Measurements from ENCODE around the gene ANAPC1. TPM values are rescaled to one million over a fixed set of nuclear protein-coding genes. Genes with fewer than 3 reads are reported as not detected.
A peak's percentile ranks its signal among the peaks of the same experiment; 100 is the strongest.

ANAPC1 gene
- total and polyA plus RNA-seq, 10 of the 15 experiments (the other 5 are each of a cell fraction or from before 2014, with no cell fraction given) = 10.0 to 108 (median 53.6) TPM

DNA sequence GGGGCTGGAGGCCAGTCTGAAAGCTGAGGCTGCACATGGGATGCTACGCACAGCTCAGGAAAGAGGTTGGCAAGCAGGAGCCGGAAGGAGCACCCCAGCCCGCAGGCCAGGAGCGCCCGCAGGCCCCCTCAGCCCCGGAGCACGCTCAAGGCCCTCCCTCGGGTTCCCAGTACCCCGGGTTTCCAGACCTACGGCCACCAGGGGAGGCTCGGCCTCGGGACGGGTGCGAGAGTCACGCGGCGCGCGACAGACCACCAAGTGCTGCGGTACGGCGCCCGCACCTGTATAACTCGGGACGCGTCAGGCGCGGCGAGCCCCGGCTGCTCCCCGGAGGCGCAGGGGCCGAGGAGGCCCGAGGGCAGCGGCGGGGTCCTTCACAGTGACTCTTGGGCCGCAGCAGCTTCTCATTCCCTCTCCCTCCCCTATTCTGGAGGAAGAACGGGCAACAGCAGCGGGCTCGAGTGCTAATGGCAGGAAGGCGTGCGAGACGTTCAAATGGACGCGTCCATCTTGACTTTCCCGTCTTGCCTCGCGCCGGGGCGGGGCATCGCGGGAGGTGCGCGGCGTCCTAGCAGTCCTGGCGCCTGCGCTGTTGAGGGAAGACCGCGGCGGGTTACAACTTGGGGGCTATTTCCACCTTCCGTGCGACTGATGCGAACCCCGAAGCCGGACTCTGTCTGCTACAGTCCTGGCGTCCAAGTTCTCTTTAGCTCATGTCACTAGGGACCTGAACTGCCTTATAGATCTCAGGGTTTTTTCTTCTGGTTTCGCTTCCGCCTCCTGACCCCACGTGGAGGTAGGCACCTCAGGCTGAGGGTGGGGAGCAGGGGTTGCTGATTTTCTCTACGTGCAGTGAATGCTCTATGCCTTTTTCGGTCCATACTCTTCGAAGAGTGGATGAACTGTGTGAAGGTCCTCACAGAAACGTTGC, at the start of gene ANAPC1 (continued):
- TF ChIP-seq IRF3 (IDR thresholded peaks at IDR 0.05) (no peak), GATAD2B (conservative IDR thresholded peaks at IDR 0.05; ENCODE audit: low read depth) (no peak; the same call in 1 of the 2 replicates), ZNF274 (IDR thresholded peaks at IDR 0.05; ENCODE audit: insufficient read depth, insufficient read length) (no peak), FOXK2 (IDR thresholded peaks at IDR 0.05) (0 out of 2 replicates have a peak, but pooled peaks have one; percentile 16), EED (IDR thresholded peaks at IDR 0.05; ENCODE audit: low read depth) (no peak), STAT3 (IDR thresholded peaks at IDR 0.05; ENCODE audit: low read depth, low read length) (no peak), EZH2 (IDR thresholded peaks at IDR 0.05; ENCODE audit: borderline replicate concordance, control insufficient read depth, low read depth, low read length) (no peak), PAX8 (IDR thresholded peaks at IDR 0.05) (no peak), TCF7 (IDR thresholded peaks at IDR 0.05; ENCODE audit: borderline replicate concordance) (no peak), ZNF622 (IDR thresholded peaks at IDR 0.05) (no peak), BMI1 (IDR thresholded peaks at IDR 0.05; ENCODE audit: borderline replicate concordance) (no peak), KAT2A (conservative IDR thresholded peaks at IDR 0.05; ENCODE audit: control insufficient read depth, low read depth, low read length) (no peak), ZNF384 (IDR thresholded peaks at IDR 0.05; ENCODE audit: borderline replicate concordance, low read depth, low read length) (peak; percentile 39; the same call in 1 of the 2 replicates), RBBP5 (conservative IDR thresholded peaks at IDR 0.05) (no peak), KLF5 (IDR thresholded peaks at IDR 0.05; ENCODE audit: partially characterized antibody) (peak; percentile 10), RELA (IDR thresholded peaks at IDR 0.05; ENCODE audit: borderline replicate concordance, partially characterized antibody) (peak; percentile 22), BCL11A (IDR thresholded peaks at IDR 0.05; ENCODE audit: low read depth, low read length) (no peak), MYB (IDR thresholded peaks at IDR 0.05; ENCODE audit: borderline replicate concordance, low read depth, low read length) (no peak), CBX5 (IDR thresholded peaks at IDR 0.05; ENCODE audit: low read depth) (0 out of 2 replicates have a peak, but pooled peaks have one; percentile 15), HDAC6 (IDR thresholded peaks at IDR 0.05; ENCODE audit: unreplicated experiment) (no peak), BHLHE40 (IDR thresholded peaks at IDR 0.05; ENCODE audit: borderline replicate concordance in 1 of 2, low read depth in 2 of 2, low read length in 1 of 2) (peak in 1 of 2 experiments; percentile 37; a peak in 2 of 4 replicates), CREB1 (IDR thresholded peaks at IDR 0.05; ENCODE audit: low read depth) (peak; percentile 63), ZNF687 (IDR thresholded peaks at IDR 0.05) (no peak)
- TF ChIP-seq, protein P1, sequence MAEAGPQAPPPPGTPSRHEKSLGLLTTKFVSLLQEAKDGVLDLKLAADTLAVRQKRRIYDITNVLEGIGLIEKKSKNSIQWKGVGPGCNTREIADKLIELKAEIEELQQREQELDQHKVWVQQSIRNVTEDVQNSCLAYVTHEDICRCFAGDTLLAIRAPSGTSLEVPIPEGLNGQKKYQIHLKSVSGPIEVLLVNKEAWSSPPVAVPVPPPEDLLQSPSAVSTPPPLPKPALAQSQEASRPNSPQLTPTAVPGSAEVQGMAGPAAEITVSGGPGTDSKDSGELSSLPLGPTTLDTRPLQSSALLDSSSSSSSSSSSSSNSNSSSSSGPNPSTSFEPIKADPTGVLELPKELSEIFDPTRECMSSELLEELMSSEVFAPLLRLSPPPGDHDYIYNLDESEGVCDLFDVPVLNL (IDR thresholded peaks at IDR 0.05; ENCODE audit: low read depth, low read length) = peak; percentile 69

All from GM12878 (cell line).